ELR (cell line): ENCODE data around the gene SLC41A3.
A peak's percentile ranks its signal among the peaks of the same experiment; 100 is the strongest.
"Not testable (repeated sequence)": the region's sequence is repeated elsewhere in the genome, so short reads cannot be mapped to it uniquely, and the experiment has no call there.

Experiments
- DNase-seq: peaks from one replicate; pipeline ENCODE4 v3.0.0-alpha.2; 2015; ENCODE audit warnings: low read depth

SLC41A3 gene

GRCh38 chr3:126053513-126053912 lies 30.4 kb downstream of the SLC41A3 start:
- DNase-seq = peak; percentile 31

GRCh38 chr3:126052196-126053058 lies 31.5 kb downstream of the SLC41A3 start:
- DNase-seq = no peak

GRCh38 chr3:126051741-126052140 lies 32.2 kb downstream of the SLC41A3 start:
- no peak for DNase-seq

GRCh38 chr3:126051234-126051633 lies 32.7 kb downstream of the SLC41A3 start:
- DNase-seq = no peak

GRCh38 chr3:126050626-126051025 lies 33.3 kb downstream of the SLC41A3 start:
- no peak for DNase-seq

GRCh38 chr3:126050050-126050392 lies 33.9 kb downstream of the SLC41A3 start:
- DNase-seq = no peak

GRCh38 chr3:126049289-126050049 lies 34.5 kb downstream of the SLC41A3 start:
- no peak for DNase-seq

GRCh38 chr3:126040386-126040785 lies 43.5 kb downstream of the SLC41A3 start:
- no peak for DNase-seq

GRCh38 chr3:126039870-126040269 lies 44.1 kb downstream of the SLC41A3 start:
- DNase-seq = no peak

GRCh38 chr3:126038791-126039190 lies 45.1 kb downstream of the SLC41A3 start:
- DNase-seq = not testable (repeated sequence)

GRCh38 chr3:126036056-126036549 lies 47.8 kb downstream of the SLC41A3 start:
- DNase-seq = no peak

- no peak for DNase-seq
Measured at GRCh38 chr3:126035362-126036050, 48.4 kb downstream of the SLC41A3 start.

- DNase-seq = peak; percentile 20
Measured at GRCh38 chr3:126034481-126035361, 49.2 kb downstream of the SLC41A3 start.

- DNase-seq = no peak
Measured at GRCh38 chr3:126033765-126034164, 50.2 kb downstream of the SLC41A3 start.

GRCh38 chr3:126033051-126033745 lies 50.7 kb downstream of the SLC41A3 start:
- no peak for DNase-seq

GRCh38 chr3:126031981-126032471 lies 51.9 kb downstream of the SLC41A3 start:
- DNase-seq = no peak

GRCh38 chr3:126030455-126030854 lies 53.5 kb downstream of the SLC41A3 start:
- no peak for DNase-seq

GRCh38 chr3:126029241-126029640 lies 54.7 kb downstream of the SLC41A3 start:
- DNase-seq = no peak

GRCh38 chr3:126028096-126028495 lies 55.8 kb downstream of the SLC41A3 start:
- no peak for DNase-seq

GRCh38 chr3:126026761-126027160 lies 57.2 kb downstream of the SLC41A3 start:
- DNase-seq = no peak

- no peak for DNase-seq
Measured at GRCh38 chr3:126026277-126026751, 57.6 kb downstream of the SLC41A3 start.
